GM23248 (cell line): ENCODE measurements around the gene ADAMTS15.

ENCODE experiments used
- EZH2 ChIP-seq: fragments of 200-600 bp; sonication (generic); IDR thresholded peaks from 2 replicates; pipeline ENCODE4 v1.6.1; 2018; ENCODE audit warnings: antibody characterized with exemption, mild to moderate bottlenecking; ENCODE audit not compliant: insufficient read depth, poor library complexity, severe bottlenecking
- EZH2phosphoT487 ChIP-seq: fragments of 200-600 bp; sonication (generic); IDR thresholded peaks from 2 replicates; pipeline ENCODE4 v1.6.1; 2018; ENCODE audit warnings: antibody characterized with exemption, moderate library complexity, mild to moderate bottlenecking, low read depth; ENCODE audit not compliant: insufficient read depth

DNA sequence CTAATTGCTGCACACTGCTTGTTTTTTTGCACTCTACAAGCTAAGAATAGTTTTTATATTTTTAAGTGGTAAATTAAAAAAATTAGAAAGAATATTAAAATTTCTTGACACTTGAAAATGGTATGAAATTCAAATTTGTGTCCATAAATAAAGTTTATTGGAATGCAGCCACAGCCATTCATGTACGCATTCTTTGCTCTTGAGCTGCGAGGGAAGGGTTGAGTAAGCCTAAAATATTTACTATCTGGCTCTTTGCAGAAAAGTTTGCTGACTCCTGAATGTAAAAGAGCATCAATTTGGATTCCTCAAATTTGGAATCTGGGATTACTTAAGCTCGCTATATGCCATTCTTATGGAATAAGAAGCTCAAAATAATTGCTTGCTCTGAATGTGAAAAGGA is 16.6 kb upstream of the ADAMTS15 start:
- TF ChIP-seq EZH2 (no peak), EZH2phosphoT487 (no peak)
